K562 (cell line): Measurements from ENCODE around the gene TMEM203. TPM values are rescaled to one million over a fixed set of nuclear protein-coding genes. Genes with fewer than 3 reads are reported as not detected.

Experiments
- ATF1 ChIP-seq, 2 experiments: fragments of 450-650 bp in 1 of 2; IDR thresholded peaks; 2 replicates each; pipeline ENCODE4 v1.6.1; 2016; ENCODE audit warnings: missing compliant biosample characterization in 1 of 2, missing genetic modification characterization in 1 of 2
- C11orf30 ChIP-seq: fragments of 450-650 bp; IDR thresholded peaks from 2 replicates; pipeline ENCODE4 v1.6.1; 2016; ENCODE audit warnings: low read depth, mild to moderate bottlenecking
- CBFB ChIP-seq: sonication (generic); formaldehyde crosslinking; IDR thresholded peaks from 2 replicates; pipeline ENCODE4 v1.4.0; 2020; ENCODE audit warnings: mild to moderate bottlenecking, missing genetic modification reagents
- CREM ChIP-seq: IDR thresholded peaks from 2 replicates; pipeline ENCODE4 v1.6.1; 2014; ENCODE audit warnings: antibody characterized with exemption, low read depth
- DPF2 ChIP-seq: fragments of 450-650 bp; IDR thresholded peaks from 2 replicates; pipeline ENCODE4 v1.6.1; 2016
- ESRRA ChIP-seq: fragments of 450-650 bp; IDR thresholded peaks from 2 replicates; pipeline ENCODE4 v1.6.1; 2014; ENCODE audit warnings: low read depth, mild to moderate bottlenecking, moderate library complexity, borderline replicate concordance
- GTF2E2 ChIP-seq: fragments of 200-800 bp; sonication (Bioruptor generic); IDR thresholded peaks from 2 replicates; pipeline ENCODE4 v1.6.1; 2016; ENCODE audit warnings: missing genetic modification characterization, missing compliant biosample characterization
- PCBP2 ChIP-seq: fragments of 200-400 bp; formaldehyde crosslinking; IDR thresholded peaks from 2 replicates; pipeline ENCODE4 v1.6.1; 2018; ENCODE audit warnings: low read length, low read depth, mild to moderate bottlenecking, moderate library complexity; ENCODE audit not compliant: poor library complexity, severe bottlenecking
- PURB ChIP-seq: sonication (generic); formaldehyde crosslinking; IDR thresholded peaks from 2 replicates; pipeline ENCODE4 v1.9.0; 2021; ENCODE audit warnings: low read depth, mild to moderate bottlenecking, missing genetic modification reagents
- RFX7 ChIP-seq: fragments of 250-450 bp; sonication (Bioruptor Pico); IDR thresholded peaks from 2 replicates; pipeline ENCODE4 v1.5.1; 2021; ENCODE audit warnings: mild to moderate bottlenecking
- SMAD4 ChIP-seq: fragments of 250-450 bp; sonication (Bioruptor Pico); conservative IDR thresholded peaks from 2 replicates; pipeline ENCODE4 v1.8.0; 2021; ENCODE audit warnings: inconsistent platforms, mild to moderate bottlenecking, moderate library complexity
- SMARCE1 ChIP-seq: fragments of 450-650 bp; IDR thresholded peaks from 2 replicates; pipeline ENCODE4 v1.7.1; 2016; ENCODE audit warnings: mild to moderate bottlenecking
- SPI1 ChIP-seq: IDR thresholded peaks from 2 replicates; pipeline ENCODE4 v1.6.1; 2011; ENCODE audit warnings: low read depth, low read length, control low read depth, borderline replicate concordance
- TAF9B ChIP-seq: fragments of 450-650 bp; IDR thresholded peaks from 2 replicates; pipeline ENCODE4 v1.6.1; 2018; ENCODE audit warnings: mild to moderate bottlenecking; ENCODE audit not compliant: partially characterized antibody
- TFE3 ChIP-seq: fragments of 450-650 bp; formaldehyde crosslinking; IDR thresholded peaks from 2 replicates; pipeline ENCODE4 v1.4.0; 2020; ENCODE audit warnings: mild to moderate bottlenecking, mixed read lengths
- ZBTB33 ChIP-seq: sonication (generic); formaldehyde crosslinking; IDR thresholded peaks from 2 replicates; pipeline ENCODE4 v1.8.1; 2023; ENCODE audit warnings: mild to moderate bottlenecking, missing genetic modification reagents
- ZFP36 ChIP-seq: fragments of 150-350 bp; IDR thresholded peaks from 2 replicates; pipeline ENCODE4 v1.6.1; 2018; ENCODE audit warnings: low read length, low read depth; ENCODE audit not compliant: partially characterized antibody
- ZNF175 ChIP-seq: fragments of 200-800 bp; sonication (Bioruptor generic); IDR thresholded peaks from 2 replicates; pipeline ENCODE4 v1.6.1; 2016; ENCODE audit warnings: low read depth, mild to moderate bottlenecking, missing genetic modification characterization, missing compliant biosample characterization
- ZNF280B ChIP-seq: fragments of 250-450 bp; sonication (Bioruptor Pico); IDR thresholded peaks from 2 replicates; pipeline ENCODE4 v1.5.1; 2021; ENCODE audit warnings: mild to moderate bottlenecking
- ZNF511 ChIP-seq: sonication (generic); formaldehyde crosslinking; IDR thresholded peaks from 2 replicates; pipeline ENCODE4 v1.8.0; 2022; ENCODE audit warnings: mild to moderate bottlenecking, missing genetic modification reagents
- polyA plus RNA-seq, 8 experiments: library from polyadenylated mRNA; depleted of rRNA in 4 of 8; stranded (reverse) in 5 of 8; unstranded in 3 of 8; fragments of >200 nt; fragmentation: Nextera tagmentation in 2 of 8; fragmentation: Illumina TruSeq in 1 of 8; extraction: Ambion mirVana in 2 of 8; extraction: Trizol in 1 of 8; gene quantifications; 2 replicates each; pipeline versions ENCODE4 v1.2.1 to v1.2.3, GENCODE V29; 2011 to 2014; ENCODE audit warnings: inconsistent platforms in 1 of 8, missing spikeins in 1 of 8
- total RNA-seq, 7 experiments: library from RNA; depleted of rRNA in 6 of 7; stranded (reverse); fragments of >200 nt in 6 of 7; fragmentation: Illumina TruSeq in 2 of 7; extraction: Trizol in 2 of 7; gene quantifications; 2 replicates each; pipeline versions ENCODE4 v1.2.1 to v1.2.3, GENCODE V29; 2011 to 2021; ENCODE audit warnings: low replicate concordance in 1 of 7

TMEM203 gene
- total and polyA plus RNA-seq, 9 of the 15 experiments (the other 6 are each of a cell fraction or from before 2014, with no cell fraction given), result 8.8 to 59.5 (median 37.6) TPM

GRCh38 chr9:137254624-137255447, 49.4 kb upstream of the TMEM203 start, which contains the start of gene NELFB (continued):
- TF ChIP-seq ZNF280B (CRISPR knock-in tag), result no peak
- no peak for TF ChIP-seq ZFP36
- no peak for TF ChIP-seq SMARCE1
- TF ChIP-seq PCBP2, result no peak
- peak; percentile 29; the same call in 1 of the 2 replicates for TF ChIP-seq DPF2
- TF ChIP-seq SMAD4 (CRISPR knock-in tag), result peak; percentile 81
- TF ChIP-seq TFE3 (CRISPR knock-in tag), result no peak
- TF ChIP-seq C11orf30, result no peak; the same call in 1 of the 2 replicates
- TF ChIP-seq GTF2E2, result peak; percentile 56; the same call in 1 of the 2 replicates
- no peak for TF ChIP-seq PURB (CRISPR knock-in tag)
- TF ChIP-seq CREM, result peak; percentile 67
- TF ChIP-seq TAF9B, result no peak
- peak; percentile 45 for TF ChIP-seq ZNF511 (CRISPR knock-in tag)
- no peak for TF ChIP-seq CBFB (CRISPR knock-in tag)
- TF ChIP-seq ZNF175 (CRISPR knock-in tag), result peak; percentile 73; the same call in 1 of the 2 replicates
- peak; percentile 37; the same call in 1 of the 2 replicates for TF ChIP-seq SPI1
- no peak for TF ChIP-seq RFX7 (CRISPR knock-in tag)
- TF ChIP-seq ZBTB33, result no peak; the same call in 1 of the 2 replicates
- peak; percentile 18; the same call in 1 of the 2 replicates for TF ChIP-seq ESRRA
- no peak for TF ChIP-seq ATF1 (CRISPR knock-in tag; IDR thresholded peaks at IDR 0.05)
- peak; percentile 45; the same call in 1 of the 2 replicates for TF ChIP-seq ATF1 (tag; IDR thresholded peaks at IDR 0.05)
